Lung (tissue), 12 donors: ENCODE measurements around the gene RPS27. TPM values are rescaled to one million over a fixed set of nuclear protein-coding genes. Genes with fewer than 3 reads are reported as not detected.
A peak's percentile ranks its signal among the peaks of the same experiment; 100 is the strongest.

ENCODE experiments used
- ATAC-seq: fragments of 200-7000 bp; cut with Tn5 transposase; one replicate; pipeline ENCODE4 v1.9.1; 2020; ENCODE audit warnings: moderate number of reproducible peaks; ENCODE audit not compliant: insufficient read depth, low FRiP score
- DNase-seq, 3 donors: peaks; one replicate each; pipeline ENCODE4 v3.0.0-alpha.2; 2013 to 2017
- H3K27ac ChIP-seq, 2 donors: one replicate each; pipeline ENCODE4 v1.5.1; 2013; ENCODE audit warnings: mild to moderate bottlenecking in 2 of 2, moderate library complexity in 2 of 2, control low read depth in 1 of 2, inconsistent platforms in 1 of 2, low read depth in 1 of 2, low read length in 1 of 2
- H3K27me3 ChIP-seq, 3 donors: one replicate each; pipeline ENCODE4 v1.5.1; 2013; ENCODE audit warnings: low read length in 2 of 3; ENCODE audit not compliant: control insufficient read depth in 3 of 3, insufficient read depth in 3 of 3
- H3K36me3 ChIP-seq, 4 donors: one replicate each; pipeline ENCODE4 v1.5.1; 2013; ENCODE audit warnings: low read length in 4 of 4, mild to moderate bottlenecking in 1 of 4, moderate library complexity in 1 of 4; ENCODE audit not compliant: control insufficient read depth in 4 of 4, insufficient read depth in 4 of 4
- H3K4me1 ChIP-seq, 5 donors: one replicate each; pipeline ENCODE4 v1.5.1; 2013; ENCODE audit warnings: low read length in 5 of 5, mild to moderate bottlenecking in 2 of 5, moderate library complexity in 1 of 5; ENCODE audit not compliant: control insufficient read depth in 5 of 5, insufficient read depth in 5 of 5
- H3K4me3 ChIP-seq: one replicate; pipeline ENCODE4 v1.5.1; 2013; ENCODE audit warnings: mild to moderate bottlenecking, control low read depth, moderate library complexity
- H3K9ac ChIP-seq, 2 donors: one replicate each; pipeline ENCODE4 v1.5.1; 2013; ENCODE audit warnings: low read length in 2 of 2, control low read depth in 1 of 2; ENCODE audit not compliant: insufficient read depth in 1 of 2
- H3K9me3 ChIP-seq, 4 donors: one replicate each; pipeline ENCODE4 v1.5.1; 2013; ENCODE audit warnings: low read length in 3 of 4, mild to moderate bottlenecking in 1 of 4, moderate library complexity in 1 of 4; ENCODE audit not compliant: control insufficient read depth in 4 of 4, insufficient read depth in 3 of 4
- CTCF ChIP-seq: IDR thresholded peaks from 2 replicates; pipeline ENCODE4 v1.5.1; 2012; ENCODE audit warnings: mild to moderate bottlenecking; ENCODE audit errors: control extremely low read depth, extremely low read depth
- WGBS, 2 donors: extraction: QIAGEN DNeasy Blood & Tissue Kit; methylation state at CpG; one replicate each; pipeline ENCODE4 v1.1.7; 2013; 5-methylcytosine and 5-hydroxymethylcytosine counted together
- polyA plus RNA-seq, 2 donors: library from polyadenylated mRNA; stranded (reverse); fragments of 200-250 nt; gene quantifications; one replicate each; pipeline ENCODE4 v1.2.1, GENCODE V29; 2013
- total RNA-seq, 2 donors: library from RNA; depleted of rRNA in 1 of 2; stranded (reverse); fragments of >200 nt in 1 of 2; gene quantifications; one replicate each; pipeline ENCODE4 v1.2.1, GENCODE V29; 2014 to 2021
- donor health status: control.
- donor health status: control.
- donor health status: Bipolar disorder and iron deficiency.
- donor health status: healthy.
- donor health status: DM: yes; HTN: yes; CAD: no.

RPS27 gene
- total and polyA plus RNA-seq, 4 donors: 1,333 to 9,554 (median 3,383) TPM

DNA sequence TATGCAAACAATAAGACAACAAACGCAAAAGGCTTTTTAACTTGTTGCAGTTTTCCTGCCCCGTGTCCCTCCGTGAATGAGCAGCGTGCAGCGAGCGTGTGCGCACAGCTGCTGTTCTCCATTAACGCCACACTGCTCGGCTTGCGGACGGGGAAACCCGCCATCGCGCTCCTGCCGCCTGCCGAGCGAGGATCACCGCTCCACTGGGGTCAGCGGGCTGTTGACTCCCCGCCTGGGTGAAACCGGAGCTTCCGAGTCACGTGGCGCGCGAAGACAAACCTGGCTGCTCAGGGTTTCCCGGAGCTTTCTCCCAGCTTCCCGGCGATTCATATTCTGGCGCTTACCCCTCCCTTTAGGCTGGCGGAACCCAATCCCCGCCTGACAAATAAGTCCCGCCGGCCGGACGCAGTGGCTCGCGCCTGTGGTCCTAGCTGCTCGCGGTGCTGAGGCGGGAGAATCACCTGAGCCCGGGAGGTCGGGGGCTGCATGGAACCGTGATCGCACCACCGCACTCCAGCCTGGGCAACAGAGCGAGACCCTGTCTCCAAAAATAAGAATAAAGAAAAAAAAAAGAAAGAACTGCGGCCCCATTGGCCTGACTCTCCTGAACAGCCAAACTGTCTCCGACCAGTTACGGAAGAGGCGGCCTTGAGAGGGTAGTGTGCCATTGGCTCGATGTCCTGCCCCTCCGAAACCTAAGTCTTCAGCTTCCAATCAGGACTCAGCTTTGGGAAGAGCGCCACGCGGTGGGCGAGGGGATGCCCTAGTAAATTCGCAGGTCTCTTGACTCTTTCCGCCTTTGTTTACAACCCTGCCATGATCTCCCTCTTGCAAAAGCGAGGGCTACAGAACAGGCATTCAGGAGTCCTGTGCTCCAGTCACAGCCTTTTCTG, 23.2 kb upstream of the RPS27 start, which contains the start of gene CREB3L4:
Gene CREB3L4, plus strand, starts transcription at position 796 of the 893 bp plus-strand sequence. CDS start 624 bp downstream, outside the sequence.
- WGBS, 2 donors: 0% methylated on average over 60 of the region's 60 CpGs
- peak; percentile 96 to 99 (median 99) for DNase-seq
- peaks cover 0 to 38% (median 6%) of the 10 kb centered on the region in 5 donors for H3K4me1 ChIP-seq
- H3K36me3 ChIP-seq: no peaks in the 10 kb centered on the region
- no peaks in the 10 kb centered on the region for H3K9me3 ChIP-seq
- H3K9ac ChIP-seq: peak within 1 kb of the TSS; percentile 2 to 82
- TF ChIP-seq CTCF: peak; percentile 34
- ATAC-seq: peak; percentile 83
- peak within 1 kb of the TSS; percentile 48 for H3K4me3 ChIP-seq
- H3K27ac ChIP-seq: peak within 1 kb of the TSS; percentile 83 to 91
- H3K27me3 ChIP-seq: no peaks in the 10 kb centered on the region

DNA sequence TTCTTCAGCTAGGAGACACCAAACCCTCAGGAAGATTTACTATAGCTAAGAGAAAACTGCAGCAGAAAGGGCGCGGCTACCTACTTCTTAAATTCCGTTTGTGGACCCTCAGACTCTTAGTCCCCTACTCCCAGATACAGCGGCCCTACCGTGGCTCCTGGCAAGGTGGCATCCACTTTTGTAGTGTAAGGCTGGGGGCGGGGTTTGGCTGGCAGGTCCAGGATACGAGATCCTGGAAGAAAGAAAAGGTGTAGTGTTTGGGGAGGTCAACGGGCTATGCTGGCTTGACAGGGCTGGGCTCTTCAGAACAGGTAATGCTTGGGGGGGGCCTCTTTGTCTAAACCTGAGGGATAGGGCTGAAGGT, 22.6 kb upstream of the RPS27 start:
- ATAC-seq: no peak
- Histone ChIP-seq H3K9me3 (no peaks in the 10 kb centered on the region), H3K4me1 (peaks cover 0 to 32% (median 0%) of the 10 kb centered on the region in 5 donors), H3K9ac (peak overlapping the region; percentile 2 to 82), H3K4me3 (peak overlapping the region; percentile 18), H3K27me3 (no peaks in the 10 kb centered on the region), H3K36me3 (peaks cover 0 to 3% (median 0%) of the 10 kb centered on the region in 4 donors), H3K27ac (peak overlapping the region; percentile 62 to 70)
- no peak for DNase-seq
- TF ChIP-seq CTCF: no peak
- 0 to 2% methylated on average over 8 of the region's 8 CpGs for WGBS, 2 donors

- Histone ChIP-seq H3K4me1 (peaks cover 0 to 32% (median 0%) of the 10 kb centered on the region in 5 donors), H3K27ac (peak overlapping the region in 1 of 2 donors; percentile 70), H3K9me3 (no peaks in the 10 kb centered on the region), H3K36me3 (peaks cover 0 to 4% (median 0%) of the 10 kb centered on the region in 4 donors), H3K9ac (peak overlapping the region; percentile 2 to 82), H3K4me3 (peak overlapping the region; percentile 4), H3K27me3 (no peaks in the 10 kb centered on the region)
- no peak for TF ChIP-seq CTCF
- peak in 2 of 3 donors; percentile 52 to 67 for DNase-seq
- 7% methylated on average over 13 of the region's 13 CpGs for WGBS, 2 donors
- no peak for ATAC-seq
Observed at GRCh38 chr1:153968408-153968807, 22.2 kb upstream of the RPS27 start.
